Ishikawa (cell line): ENCODE results near the gene AEN.
A peak's percentile ranks its signal among the peaks of the same experiment; 100 is the strongest.

Source experiments
- CEBPB ChIP-seq: IDR thresholded peaks from 2 replicates; pipeline ENCODE4 v1.6.1; 2012
- CREB1 ChIP-seq: IDR thresholded peaks from 2 replicates; pipeline ENCODE4 v1.6.1; 2012; ENCODE audit warnings: low read depth
- EGR1 ChIP-seq: IDR thresholded peaks from 2 replicates; pipeline ENCODE4 v1.6.1; 2012
- EP300 ChIP-seq: IDR thresholded peaks from 2 replicates; pipeline ENCODE4 v1.6.1; 2012; ENCODE audit warnings: borderline replicate concordance
- FOXM1 ChIP-seq: IDR thresholded peaks from 2 replicates; pipeline ENCODE4 v1.6.1; 2012; ENCODE audit warnings: low read depth, borderline replicate concordance
- MAX ChIP-seq: IDR thresholded peaks from 2 replicates; pipeline ENCODE4 v1.6.1; 2012
- NFIC ChIP-seq: IDR thresholded peaks from 2 replicates; pipeline ENCODE4 v1.6.1; 2012
- RAD21 ChIP-seq: IDR thresholded peaks from 2 replicates; pipeline ENCODE4 v1.6.1; 2012; ENCODE audit warnings: low read depth
- REST ChIP-seq: IDR thresholded peaks from 2 replicates; pipeline ENCODE4 v1.6.1; 2012; ENCODE audit warnings: low read depth, mild to moderate bottlenecking
- TAF1 ChIP-seq: IDR thresholded peaks from 2 replicates; pipeline ENCODE4 v1.6.1; 2012; ENCODE audit warnings: low read depth, mild to moderate bottlenecking
- TCF12 ChIP-seq: IDR thresholded peaks from 2 replicates; pipeline ENCODE4 v1.6.1; 2012; ENCODE audit warnings: low read depth
- TEAD4 ChIP-seq: IDR thresholded peaks from 2 replicates; pipeline ENCODE4 v1.6.1; 2012
- USF1 ChIP-seq: IDR thresholded peaks from 2 replicates; pipeline ENCODE4 v1.6.1; 2012
- YY1 ChIP-seq: IDR thresholded peaks from 2 replicates; pipeline ENCODE4 v1.6.1; 2012; ENCODE audit warnings: low read depth
- ZBTB7A ChIP-seq: IDR thresholded peaks from 2 replicates; pipeline ENCODE4 v1.6.1; 2012; ENCODE audit warnings: low read depth

The AEN gene

GRCh38 chr15:88644741-88645140, 23.6 kb downstream of the AEN start:
- TF ChIP-seq TAF1, result no peak
- no peak for TF ChIP-seq ZBTB7A
- TF ChIP-seq YY1, result no peak

- no peak for TF ChIP-seq YY1
Observed at GRCh38 chr15:88645171-88646087, 24.3 kb downstream of the AEN start.

- TF ChIP-seq USF1 (no peak), CEBPB (no peak), TCF12 (no peak), TEAD4 (no peak), FOXM1 (no peak), EGR1 (no peak), NFIC (no peak), RAD21 (no peak)
Observed at GRCh38 chr15:88646088-88646405, 24.9 kb downstream of the AEN start.

GRCh38 chr15:88646951-88647350, 25.8 kb downstream of the AEN start:
- TF ChIP-seq FOXM1 (no peak), MAX (no peak), EP300 (no peak), TCF12 (no peak), CEBPB (no peak), USF1 (no peak), TEAD4 (no peak), NFIC (no peak), ZBTB7A (no peak), YY1 (no peak), RAD21 (no peak), TAF1 (no peak), REST (no peak), EGR1 (no peak), CREB1 (no peak)

GRCh38 chr15:88647351-88648105, 26.4 kb downstream of the AEN start:
- TF ChIP-seq EP300, result no peak
- no peak for TF ChIP-seq USF1

- TF ChIP-seq TAF1, result no peak
- peak; percentile 72 for TF ChIP-seq NFIC
- TF ChIP-seq RAD21, result no peak
Observed at GRCh38 chr15:88648357-88649214, 27.4 kb downstream of the AEN start.

GRCh38 chr15:88649286-88649733, 28.2 kb downstream of the AEN start:
- 0 out of 2 replicates have a peak, but pooled peaks have one; percentile 9 for TF ChIP-seq EP300
- TF ChIP-seq CEBPB, result no peak
- no peak for TF ChIP-seq ZBTB7A
- no peak for TF ChIP-seq RAD21
- no peak for TF ChIP-seq NFIC
- no peak for TF ChIP-seq TAF1
- no peak for TF ChIP-seq FOXM1
- peak; percentile 83 for TF ChIP-seq EGR1
- TF ChIP-seq YY1, result no peak
- TF ChIP-seq TCF12, result no peak
